Spleen (tissue), 7 donors: ENCODE measurements around the gene WDFY4.

ENCODE experiments used
- POLR2A ChIP-seq, 3 donors: fragments of 450-650 bp; IDR thresholded peaks; one replicate each; pipeline ENCODE4 v1.5.1; 2017; ENCODE audit warnings: antibody characterized with exemption in 3 of 3, mild to moderate bottlenecking in 1 of 3
- POLR2AphosphoS5 ChIP-seq, 3 donors: sonication (generic); formaldehyde crosslinking; IDR thresholded peaks; one replicate each; pipeline ENCODE4 v1.5.1; 2017; ENCODE audit warnings: antibody characterized with exemption in 3 of 3
- TF ChIP-seq, protein P1 (sequence below), 11 experiments: fragments of 200-600 bp in 7 of 11; fragments of 450-650 bp in 4 of 11; sonication (generic) in 4 of 11; IDR thresholded peaks in 8 of 11; conservative IDR thresholded peaks in 3 of 11; 1 replicate in 7 of 11; 2 replicates in 4 of 11; pipeline versions ENCODE4 v1.4.0 to v1.8.0; 2016 to 2021; ENCODE audit warnings: antibody characterized with exemption in 11 of 11, inconsistent platforms in 4 of 11, mild to moderate bottlenecking in 1 of 11
- donor health status: DM: no; HTN: no; CAD: no; lungs with moderate emphysema.
- donor health status: DM: no; HTN: no; CAD: no.
- donor health status: DM: no; HTN: no; CAD: no.

DNA sequence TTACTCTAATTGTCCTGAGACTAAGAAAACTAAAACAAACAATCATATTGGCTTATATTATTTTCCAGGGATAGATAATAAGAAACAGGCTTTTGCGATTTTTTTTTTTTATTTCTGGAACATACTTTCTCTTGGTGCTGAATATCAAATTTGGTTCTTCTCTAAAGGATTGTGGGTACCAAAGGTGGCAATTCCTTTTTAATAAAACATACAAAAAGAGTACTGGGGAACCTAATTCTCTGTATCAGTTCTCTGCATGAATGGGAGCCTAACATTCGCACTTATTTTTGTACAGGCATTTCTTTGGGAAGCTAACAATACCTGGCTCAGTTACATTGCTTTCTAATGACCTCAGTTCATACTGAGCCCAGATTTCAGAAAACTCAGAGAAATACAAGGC lies 222.2 kb downstream of the WDFY4 start:
- TF ChIP-seq, protein P1, sequence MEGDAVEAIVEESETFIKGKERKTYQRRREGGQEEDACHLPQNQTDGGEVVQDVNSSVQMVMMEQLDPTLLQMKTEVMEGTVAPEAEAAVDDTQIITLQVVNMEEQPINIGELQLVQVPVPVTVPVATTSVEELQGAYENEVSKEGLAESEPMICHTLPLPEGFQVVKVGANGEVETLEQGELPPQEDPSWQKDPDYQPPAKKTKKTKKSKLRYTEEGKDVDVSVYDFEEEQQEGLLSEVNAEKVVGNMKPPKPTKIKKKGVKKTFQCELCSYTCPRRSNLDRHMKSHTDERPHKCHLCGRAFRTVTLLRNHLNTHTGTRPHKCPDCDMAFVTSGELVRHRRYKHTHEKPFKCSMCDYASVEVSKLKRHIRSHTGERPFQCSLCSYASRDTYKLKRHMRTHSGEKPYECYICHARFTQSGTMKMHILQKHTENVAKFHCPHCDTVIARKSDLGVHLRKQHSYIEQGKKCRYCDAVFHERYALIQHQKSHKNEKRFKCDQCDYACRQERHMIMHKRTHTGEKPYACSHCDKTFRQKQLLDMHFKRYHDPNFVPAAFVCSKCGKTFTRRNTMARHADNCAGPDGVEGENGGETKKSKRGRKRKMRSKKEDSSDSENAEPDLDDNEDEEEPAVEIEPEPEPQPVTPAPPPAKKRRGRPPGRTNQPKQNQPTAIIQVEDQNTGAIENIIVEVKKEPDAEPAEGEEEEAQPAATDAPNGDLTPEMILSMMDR (IDR thresholded peaks at IDR 0.05 in 8 of 11, conservative IDR thresholded peaks at IDR 0.05 in 3 of 11) = no peak
- no peak for TF ChIP-seq POLR2AphosphoS5 (IDR thresholded peaks at IDR 0.05)
- TF ChIP-seq POLR2A (IDR thresholded peaks at IDR 0.05) = no peak
